PC-3 (cell line): ENCODE results near the gene CDC42BPB. TPM values are rescaled to one million over a fixed set of nuclear protein-coding genes. Genes with fewer than 3 reads are reported as not detected.

Experiments
- ATAC-seq: fragments of 200-7000 bp; cut with Tn5 transposase; 2 replicates; pipeline ENCODE4 v1.9.1; 2020; ENCODE audit warnings: mild to moderate bottlenecking, moderate library complexity
- BruUV-seq: library from RNA; stranded (reverse); fragments of 400-500 nt; replicated peaks from 2 replicates; lab custom pipeline; 2021; lab: Mats Ljungman, UMichigan
- CTCF ChIA-PET: fragments of 300-600 bp; sonication (Branson Sonifier 250); formaldehyde crosslinking; loops from one replicate; lab custom pipeline; 2022; ENCODE audit warnings: antibody characterized with exemption; lab: Charles Lee
- POLR2A ChIA-PET: fragments of 300-600 bp; sonication (Branson Sonifier 250); formaldehyde crosslinking; loops from one replicate; lab custom pipeline; 2022; ENCODE audit warnings: antibody characterized with exemption; ENCODE audit not compliant: unreplicated experiment; lab: Charles Lee
- DNase-seq: peaks from one replicate; pipeline ENCODE4 v3.0.0-alpha.2; 2015
- H2AFZ ChIP-seq: fragments of 300-600 bp; sonication (generic); 2 replicates; pipeline ENCODE4 v1.6.0; 2016; ENCODE audit warnings: antibody characterized with exemption, low read length
- H3F3A ChIP-seq: fragments of 300-600 bp; sonication (generic); one replicate; pipeline ENCODE4 v1.6.0; 2017; ENCODE audit warnings: antibody characterized with exemption, low read length, control low read depth, mild to moderate bottlenecking; ENCODE audit not compliant: unreplicated experiment
- H3K27ac ChIP-seq: fragments of 300-600 bp; sonication (generic); 2 replicates; pipeline ENCODE4 v1.5.1; 2016; ENCODE audit warnings: mild to moderate bottlenecking, low read length
- H3K27me3 ChIP-seq: fragments of 300-600 bp; sonication (generic); 2 replicates; pipeline ENCODE4 v1.6.1; 2016; ENCODE audit warnings: low read length, mixed read lengths
- H3K36me3 ChIP-seq: fragments of 300-600 bp; sonication (generic); 2 replicates; pipeline ENCODE4 v1.6.1; 2016; ENCODE audit warnings: low read depth, mixed run types, low read length, mixed read lengths
- H3K4me1 ChIP-seq: fragments of 300-600 bp; sonication (generic); 2 replicates; pipeline ENCODE4 v1.5.1; 2016; ENCODE audit warnings: low read length; ENCODE audit not compliant: insufficient read depth
- H3K4me2 ChIP-seq: fragments of 300-600 bp; sonication (generic); 2 replicates; pipeline ENCODE4 v1.6.0; 2016; ENCODE audit warnings: low read length
- H3K4me3 ChIP-seq: fragments of 300-600 bp; sonication (generic); 2 replicates; pipeline ENCODE4 v1.5.1; 2016; ENCODE audit warnings: mild to moderate bottlenecking, low read length, mixed read lengths
- H3K79me2 ChIP-seq: fragments of 300-600 bp; sonication (generic); 2 replicates; pipeline ENCODE4 v1.6.1; 2017; ENCODE audit warnings: low read length, mixed read lengths
- H3K9ac ChIP-seq: fragments of 300-600 bp; sonication (generic); 2 replicates; pipeline ENCODE4 v1.6.0; 2016; ENCODE audit warnings: mild to moderate bottlenecking, low read length
- H3K9me2 ChIP-seq: fragments of 300-600 bp; sonication (generic); replicated peaks from 2 replicates; pipeline ENCODE4 v1.6.1; 2016; ENCODE audit warnings: mixed run types, low read length, mixed read lengths
- H3K9me3 ChIP-seq: fragments of 300-600 bp; sonication (generic); 2 replicates; pipeline ENCODE4 v1.6.1; 2016; ENCODE audit warnings: low read length, mixed read lengths
- H4K20me1 ChIP-seq: fragments of 300-600 bp; sonication (generic); 2 replicates; pipeline ENCODE4 v1.6.1; 2016; ENCODE audit warnings: low read length, mixed read lengths
- EZH2 ChIP-seq: fragments of 300-600 bp; sonication (generic); IDR thresholded peaks from one replicate; pipeline ENCODE4 v1.6.1; 2017; ENCODE audit warnings: antibody characterized with exemption, mild to moderate bottlenecking, low read length; ENCODE audit not compliant: unreplicated experiment
- EZH2phosphoT487 ChIP-seq: fragments of 300-600 bp; sonication (generic); IDR thresholded peaks from 2 replicates; pipeline ENCODE4 v1.6.1; 2018; ENCODE audit warnings: mild to moderate bottlenecking, antibody characterized with exemption, low read length, borderline replicate concordance
- intact Hi-C: fragments of 100-400 bp; cut with micrococcal nuclease; formaldehyde crosslinking; loops from 2 replicates; pipeline ENCODE4 v1.9.0; 2023
- total RNA-seq: library from RNA; depleted of rRNA; stranded (reverse); fragments of >200 nt; gene quantifications from 2 replicates; pipeline ENCODE4 v1.2.3, GENCODE V29; 2014
- TF ChIP-seq, protein P1 (sequence below): fragments of 300-600 bp; sonication (generic); conservative IDR thresholded peaks from 2 replicates; pipeline ENCODE4 v1.5.1; 2017; ENCODE audit warnings: antibody characterized with exemption, low read depth, mild to moderate bottlenecking, low read length

The CDC42BPB gene
- total RNA-seq, 1 experiment from 2014 or later, result 73.0 TPM

DNA sequence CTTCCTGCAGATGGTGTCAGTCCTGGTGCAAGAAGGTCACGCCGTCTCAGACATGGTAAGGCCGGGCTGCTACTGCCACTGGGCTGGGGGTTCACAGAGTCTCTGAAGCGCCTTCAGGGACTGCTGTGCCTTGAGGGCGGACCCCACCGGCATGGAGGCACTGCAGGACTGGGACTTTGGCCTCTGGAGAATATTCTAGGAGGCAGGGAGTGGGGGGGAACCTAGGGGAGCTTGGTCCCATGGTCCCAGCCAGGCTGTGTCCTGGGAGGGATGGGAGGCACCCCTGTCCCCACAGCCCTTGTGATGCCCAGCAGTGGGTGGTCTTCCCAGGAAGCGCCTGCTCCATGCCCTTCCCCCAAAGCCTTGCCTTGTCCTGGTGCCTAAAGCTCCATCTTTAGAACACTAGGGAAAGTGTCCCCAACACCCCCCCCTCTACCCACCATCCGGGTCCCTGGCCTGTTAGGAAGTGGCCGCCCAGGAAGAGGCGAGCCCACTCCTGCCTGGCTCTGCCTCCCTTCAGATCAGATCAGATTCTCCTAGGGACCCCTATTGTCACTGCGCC is 133.3 kb downstream of the CDC42BPB start:
- Histone ChIP-seq H3K4me3 (no peak overlapping the region), H3F3A (no peaks in the 10 kb centered on the region), H3K4me2 (no peak overlapping the region), H3K9ac (no peak overlapping the region), H3K9me3 (0 out of 2 replicates have a peak, but pooled peaks cover 5% of the 10 kb centered on the region), H3K27ac (no peak overlapping the region), H4K20me1 (no peaks in the 10 kb centered on the region), H3K79me2 (no peaks in the 10 kb centered on the region), H2AFZ (no peak overlapping the region), H3K27me3 (no peaks in the 10 kb centered on the region), H3K36me3 (no peaks in the 10 kb centered on the region), H3K9me2 (no peaks in the 10 kb centered on the region), H3K4me1 (no peaks in the 10 kb centered on the region)
- CTCF ChIA-PET, result no interaction called here
- intact Hi-C loops, result no loop called here
- ATAC-seq, result no peak
- POLR2A ChIA-PET, result no interaction called here
- BruUV-seq, result no TSS peak
- DNase-seq, result no peak
- TF ChIP-seq, protein P1, sequence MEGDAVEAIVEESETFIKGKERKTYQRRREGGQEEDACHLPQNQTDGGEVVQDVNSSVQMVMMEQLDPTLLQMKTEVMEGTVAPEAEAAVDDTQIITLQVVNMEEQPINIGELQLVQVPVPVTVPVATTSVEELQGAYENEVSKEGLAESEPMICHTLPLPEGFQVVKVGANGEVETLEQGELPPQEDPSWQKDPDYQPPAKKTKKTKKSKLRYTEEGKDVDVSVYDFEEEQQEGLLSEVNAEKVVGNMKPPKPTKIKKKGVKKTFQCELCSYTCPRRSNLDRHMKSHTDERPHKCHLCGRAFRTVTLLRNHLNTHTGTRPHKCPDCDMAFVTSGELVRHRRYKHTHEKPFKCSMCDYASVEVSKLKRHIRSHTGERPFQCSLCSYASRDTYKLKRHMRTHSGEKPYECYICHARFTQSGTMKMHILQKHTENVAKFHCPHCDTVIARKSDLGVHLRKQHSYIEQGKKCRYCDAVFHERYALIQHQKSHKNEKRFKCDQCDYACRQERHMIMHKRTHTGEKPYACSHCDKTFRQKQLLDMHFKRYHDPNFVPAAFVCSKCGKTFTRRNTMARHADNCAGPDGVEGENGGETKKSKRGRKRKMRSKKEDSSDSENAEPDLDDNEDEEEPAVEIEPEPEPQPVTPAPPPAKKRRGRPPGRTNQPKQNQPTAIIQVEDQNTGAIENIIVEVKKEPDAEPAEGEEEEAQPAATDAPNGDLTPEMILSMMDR, result no peak
- TF ChIP-seq EZH2phosphoT487 (no peak), EZH2 (no peak)

DNA sequence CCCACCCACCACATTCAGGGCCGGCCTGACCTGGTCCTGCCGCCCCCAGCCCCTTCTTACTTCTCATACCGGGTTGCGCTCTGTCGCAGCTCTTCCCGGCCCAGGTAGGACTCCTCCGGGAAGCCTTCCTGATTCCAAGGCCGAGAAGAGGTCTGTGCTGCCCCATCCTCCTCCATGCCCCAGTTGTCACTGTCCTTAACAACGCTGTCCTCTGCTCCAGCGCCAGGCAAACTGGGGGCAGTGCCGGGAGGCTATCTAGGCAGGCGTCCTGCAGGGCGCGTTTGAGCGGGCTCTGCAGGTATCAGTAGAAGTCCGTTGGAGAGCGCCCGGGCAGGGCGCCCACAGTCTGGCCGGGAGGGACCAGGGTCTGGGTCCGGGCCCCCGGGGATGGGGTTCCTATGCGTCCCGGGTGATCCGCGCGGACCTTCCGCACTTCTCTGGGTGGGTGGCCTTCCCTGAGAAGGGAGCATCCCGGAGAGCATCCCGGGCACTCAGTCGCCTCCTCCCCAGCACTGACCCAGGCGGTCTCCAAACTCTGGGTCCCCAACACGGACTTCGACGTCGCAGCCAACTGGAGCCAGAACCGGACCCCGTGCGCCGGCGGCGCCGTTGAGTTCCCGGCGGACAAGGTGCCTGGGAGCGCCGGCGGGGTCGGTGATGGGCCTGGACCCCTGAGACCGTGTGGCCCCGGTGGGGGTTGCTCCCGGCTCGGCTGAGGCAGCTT is 134.0 kb downstream of the CDC42BPB start:
- no peak for ATAC-seq
- no peaks in the 10 kb centered on the region for H3K36me3 ChIP-seq
- H3K4me3 ChIP-seq, result no peak overlapping the region
- H3K9me3 ChIP-seq, result 0 out of 2 replicates have a peak, but pooled peaks cover 5% of the 10 kb centered on the region
- H3K4me2 ChIP-seq, result no peak overlapping the region
- H3K79me2 ChIP-seq, result no peaks in the 10 kb centered on the region
- no peak for DNase-seq
- POLR2A ChIA-PET, result no interaction called here
- H3F3A ChIP-seq, result no peaks in the 10 kb centered on the region
- no peaks in the 10 kb centered on the region for H3K4me1 ChIP-seq
- TF ChIP-seq, protein P1, result no peak
- TF ChIP-seq EZH2phosphoT487 (no peak), EZH2 (no peak)
- H3K9me2 ChIP-seq, result no peaks in the 10 kb centered on the region
- no peaks in the 10 kb centered on the region for H4K20me1 ChIP-seq
- H3K27me3 ChIP-seq, result no peaks in the 10 kb centered on the region
- CTCF ChIA-PET, result no interaction called here
- no TSS peak for BruUV-seq
- H2AFZ ChIP-seq, result no peak overlapping the region
- H3K27ac ChIP-seq, result no peak overlapping the region
- H3K9ac ChIP-seq, result no peak overlapping the region
- intact Hi-C loops, result no loop called here
